OCI-LY7 (cell line): Measurements from ENCODE around the gene SLC26A6. TPM values are rescaled to one million over a fixed set of nuclear protein-coding genes. Genes with fewer than 3 reads are reported as not detected.
A peak's percentile ranks its signal among the peaks of the same experiment; 100 is the strongest.

ENCODE experiments used
- BruUV-seq: library from RNA; stranded (reverse); fragments of 400-500 nt; replicated peaks from 2 replicates; lab custom pipeline; 2021; lab: Mats Ljungman, UMichigan
- CTCF ChIA-PET: fragments of 300-600 bp; sonication (Branson Sonifier 250); formaldehyde crosslinking; loops from one replicate; lab custom pipeline; 2022; ENCODE audit warnings: antibody characterized with exemption; ENCODE audit not compliant: unreplicated experiment; lab: Charles Lee
- POLR2A ChIA-PET: fragments of 300-600 bp; sonication (Branson Sonifier 250); formaldehyde crosslinking; loops from one replicate; lab custom pipeline; 2022; ENCODE audit warnings: antibody characterized with exemption; lab: Charles Lee
- DNase-seq: peaks from one replicate; pipeline ENCODE4 v3.0.0-alpha.2; 2015; ENCODE audit warnings: low spot score
- H2AFZ ChIP-seq: fragments of 200-600 bp; sonication (generic), shearing (Covaris generic); 2 replicates; pipeline ENCODE4 v1.6.1; 2014; ENCODE audit warnings: mild to moderate bottlenecking, antibody characterized with exemption, low read length, moderate library complexity
- H3K27ac ChIP-seq: fragments of 200-600 bp; sonication (generic); 2 replicates; pipeline ENCODE4 v1.5.1; 2014; ENCODE audit warnings: mixed run types, low read depth, mild to moderate bottlenecking, moderate library complexity, low read length, inconsistent platforms; ENCODE audit not compliant: poor library complexity, severe bottlenecking
- H3K36me3 ChIP-seq: fragments of 200-600 bp; sonication (generic); 2 replicates; pipeline ENCODE4 v1.6.1; 2014; ENCODE audit warnings: mild to moderate bottlenecking, antibody characterized with exemption, low read length, moderate library complexity, mixed read lengths; ENCODE audit not compliant: insufficient read depth
- H3K4me1 ChIP-seq: fragments of 200-600 bp; sonication (generic); 2 replicates; pipeline ENCODE4 v1.5.1; 2014; ENCODE audit warnings: mild to moderate bottlenecking, low read length; ENCODE audit not compliant: insufficient read depth, poor library complexity, severe bottlenecking
- H3K4me2 ChIP-seq: fragments of 200-600 bp; sonication (generic); 2 replicates; pipeline ENCODE4 v1.6.1; 2014; ENCODE audit warnings: mild to moderate bottlenecking, low read length
- H3K4me3 ChIP-seq: fragments of 200-600 bp; sonication (generic); 2 replicates; pipeline ENCODE4 v1.5.1; 2014; ENCODE audit warnings: mild to moderate bottlenecking, low read depth, low read length; ENCODE audit not compliant: poor library complexity, severe bottlenecking
- H3K79me2 ChIP-seq: fragments of 200-600 bp; sonication (generic); 2 replicates; pipeline ENCODE4 v1.6.1; 2016; ENCODE audit warnings: low read depth, mild to moderate bottlenecking, low read length, moderate library complexity, mixed read lengths; ENCODE audit not compliant: insufficient read depth
- H3K9me2 ChIP-seq: fragments of 200-600 bp; sonication (generic); 2 replicates; pipeline ENCODE4 v1.6.1; 2016; ENCODE audit warnings: mild to moderate bottlenecking, low read length, mixed read lengths; ENCODE audit not compliant: insufficient read depth
- H3K9me3 ChIP-seq: fragments of 200-600 bp; sonication (generic); 2 replicates; pipeline ENCODE4 v1.6.1; 2014; ENCODE audit warnings: mild to moderate bottlenecking, mixed run types, low read length, mixed read lengths
- H4K20me1 ChIP-seq: fragments of 200-600 bp; sonication (generic); 2 replicates; pipeline ENCODE4 v1.6.1; 2014; ENCODE audit warnings: mild to moderate bottlenecking, antibody characterized with exemption, low read length, moderate library complexity, mixed read lengths; ENCODE audit not compliant: insufficient read depth
- EZH2phosphoT487 ChIP-seq: fragments of 200-600 bp; sonication (generic); IDR thresholded peaks from 2 replicates; pipeline ENCODE4 v1.6.1; 2018; ENCODE audit warnings: low read depth, borderline replicate concordance, mild to moderate bottlenecking, mixed run types, antibody characterized with exemption, low read length, moderate library complexity, mixed read lengths
- intact Hi-C: fragments of 100-400 bp; cut with micrococcal nuclease; formaldehyde crosslinking; loops from one replicate; pipeline ENCODE4 v1.10.0; 2022; ENCODE audit not compliant: unreplicated experiment
- total RNA-seq, 2 experiments: library from RNA; depleted of rRNA in 1 of 2; stranded (reverse); fragments of >200 nt in 1 of 2; shearing (Covaris generic) in 1 of 2; gene quantifications; 2 replicates each; pipeline ENCODE4 v1.2.3, GENCODE V29; 2014 to 2022
- TF ChIP-seq, protein P1 (sequence below): fragments of 200-600 bp; sonication (generic); conservative IDR thresholded peaks from 2 replicates; pipeline ENCODE4 v1.5.1; 2014; ENCODE audit warnings: mild to moderate bottlenecking, antibody characterized with exemption, low read length, moderate library complexity, mixed read lengths

Gene SLC26A6
- total RNA-seq, 2 experiments from 2014 or later, result 42.1 to 47.3 TPM

DNA sequence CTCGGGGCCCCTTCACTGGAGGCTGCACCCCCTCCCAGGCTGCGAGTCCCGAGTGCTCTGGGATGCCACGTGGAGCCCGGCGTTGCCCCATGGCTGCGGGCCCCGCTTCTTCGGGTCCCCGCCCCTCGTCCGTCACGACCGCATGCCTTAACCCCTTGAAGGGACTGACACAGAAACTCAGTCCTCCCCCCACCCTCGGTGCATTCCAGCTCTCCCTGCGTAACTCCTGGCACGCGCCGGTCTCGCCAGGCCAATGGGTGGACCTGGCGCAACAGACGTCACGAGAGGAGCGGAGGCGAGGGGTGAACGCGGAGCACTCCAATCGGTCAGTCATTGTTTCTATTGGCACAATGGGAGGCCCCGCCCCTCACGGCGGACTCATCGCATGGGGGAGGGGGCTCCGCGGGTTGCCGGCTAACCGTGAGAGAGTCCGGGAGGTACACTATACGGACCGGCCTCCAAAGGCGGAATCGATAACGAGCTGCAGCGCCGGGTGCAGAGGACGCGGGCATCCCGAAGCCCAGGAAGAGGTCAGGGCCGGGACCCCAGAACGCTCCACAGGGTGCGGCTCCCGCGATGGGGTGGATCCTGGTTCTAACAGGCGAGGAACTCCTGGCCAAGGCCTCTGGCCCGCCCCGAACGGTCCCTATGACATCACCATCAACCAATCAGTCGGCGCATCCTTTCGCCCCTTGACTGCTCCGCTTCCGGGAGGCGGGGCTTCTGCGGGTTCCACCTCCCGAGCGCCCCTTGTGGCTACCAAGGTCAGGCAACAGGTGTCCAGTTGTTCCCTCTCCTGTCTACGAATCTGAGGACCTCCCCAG, 28.4 kb upstream of the SLC26A6 start:
- Histone ChIP-seq H3K4me2 (peak overlapping the region; percentile 93), H4K20me1 (no peaks in the 10 kb centered on the region), H3K27ac (peak overlapping the region; percentile 79), H3K79me2 (no peaks in the 10 kb centered on the region), H3K9me2 (no peaks in the 10 kb centered on the region), H3K4me1 (no peaks in the 10 kb centered on the region), H3K36me3 (no peaks in the 10 kb centered on the region; the same call in none of the 2 replicates), H3K4me3 (peak overlapping the region; percentile 80), H2AFZ (peak overlapping the region; percentile 74), H3K9me3 (no peaks in the 10 kb centered on the region)
- no peak for TF ChIP-seq EZH2phosphoT487
- TF ChIP-seq, protein P1, sequence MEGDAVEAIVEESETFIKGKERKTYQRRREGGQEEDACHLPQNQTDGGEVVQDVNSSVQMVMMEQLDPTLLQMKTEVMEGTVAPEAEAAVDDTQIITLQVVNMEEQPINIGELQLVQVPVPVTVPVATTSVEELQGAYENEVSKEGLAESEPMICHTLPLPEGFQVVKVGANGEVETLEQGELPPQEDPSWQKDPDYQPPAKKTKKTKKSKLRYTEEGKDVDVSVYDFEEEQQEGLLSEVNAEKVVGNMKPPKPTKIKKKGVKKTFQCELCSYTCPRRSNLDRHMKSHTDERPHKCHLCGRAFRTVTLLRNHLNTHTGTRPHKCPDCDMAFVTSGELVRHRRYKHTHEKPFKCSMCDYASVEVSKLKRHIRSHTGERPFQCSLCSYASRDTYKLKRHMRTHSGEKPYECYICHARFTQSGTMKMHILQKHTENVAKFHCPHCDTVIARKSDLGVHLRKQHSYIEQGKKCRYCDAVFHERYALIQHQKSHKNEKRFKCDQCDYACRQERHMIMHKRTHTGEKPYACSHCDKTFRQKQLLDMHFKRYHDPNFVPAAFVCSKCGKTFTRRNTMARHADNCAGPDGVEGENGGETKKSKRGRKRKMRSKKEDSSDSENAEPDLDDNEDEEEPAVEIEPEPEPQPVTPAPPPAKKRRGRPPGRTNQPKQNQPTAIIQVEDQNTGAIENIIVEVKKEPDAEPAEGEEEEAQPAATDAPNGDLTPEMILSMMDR, result peak; percentile 90
- ChIA-PET CTCF (interaction anchor here (0.9 to 1.8 kb wide), 2 partner anchors 28 to 227 kb away, joined by 3 to 10 read pairs; partner anchors contain the start of gene SLC26A6), POLR2A (interaction anchor here (0.6 to 1.2 kb wide), 6 partner anchors 18 to 1063 kb away, joined by 3 to 4 read pairs (median 3); partner anchors contain the start of genes IP6K2 and PFKFB4)
- intact Hi-C loops, result loop anchor here (1.0 to 5.0 kb wide), 4 partner anchors 21 to 101 kb away; partner anchors contain the start of genes NCKIPSD, SLC26A6, UCN2 and UQCRC1
- BruUV-seq, result no TSS peak
- peak; percentile 99 for DNase-seq

DNA sequence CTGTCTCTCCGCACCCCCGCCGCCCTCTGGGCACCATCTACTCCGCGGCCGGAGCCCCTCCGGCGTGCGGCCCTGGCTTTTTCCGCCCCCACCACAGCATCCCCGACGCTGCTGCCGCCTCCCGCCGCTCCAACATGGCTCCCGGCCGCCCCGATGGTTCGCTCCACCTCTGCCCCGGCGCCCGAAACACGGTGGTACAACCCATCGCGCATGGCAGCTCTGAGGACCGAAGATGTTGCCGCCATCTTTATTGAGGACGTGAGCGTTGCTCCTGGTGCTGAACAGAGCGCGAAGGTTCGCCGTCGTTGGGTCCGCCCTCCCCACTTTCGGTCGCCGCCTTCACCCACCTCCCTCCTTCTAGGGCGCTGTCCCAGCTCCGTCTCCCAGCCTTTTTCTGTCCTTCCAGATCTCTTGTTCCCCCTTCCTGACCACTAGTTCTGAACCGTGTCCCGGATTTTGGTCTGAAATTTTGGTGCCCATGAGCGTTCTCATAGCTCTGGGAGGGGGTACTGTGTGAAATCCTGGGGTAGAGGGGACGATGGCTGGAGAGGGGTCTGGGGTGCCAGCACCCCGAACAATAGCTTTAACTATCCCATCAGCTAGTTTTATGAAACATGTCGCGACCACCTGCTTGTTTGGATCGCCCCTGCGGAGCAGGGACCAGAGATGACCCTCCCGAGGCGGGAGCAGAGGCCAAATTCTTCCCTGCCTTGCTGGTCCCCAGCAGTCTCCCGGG, 27.7 kb upstream of the SLC26A6 start, which contains the start of gene CELSR3:
TSS of gene CELSR3 (minus strand) at position 134 of the 736 bp plus-strand sequence. CDS start 252 bp downstream, outside the sequence.
- TSS peak; percentile 90 for BruUV-seq
- DNase-seq, result peak; percentile 95
- Histone ChIP-seq H3K79me2 (no peaks in the 10 kb centered on the region), H4K20me1 (no peaks in the 10 kb centered on the region), H3K36me3 (no peaks in the 10 kb centered on the region; the same call in 1 of the 2 replicates), H3K4me3 (peak within 1 kb of the TSS; percentile 80), H3K9me2 (no peaks in the 10 kb centered on the region), H2AFZ (peak within 1 kb of the TSS; percentile 74), H3K4me2 (peak within 1 kb of the TSS; percentile 93), H3K27ac (peak within 1 kb of the TSS; percentile 79), H3K4me1 (no peaks in the 10 kb centered on the region), H3K9me3 (no peaks in the 10 kb centered on the region)
- ChIA-PET CTCF (interaction anchor here (0.9 to 1.8 kb wide), 2 partner anchors 28 to 226 kb away, joined by 3 to 10 read pairs; partner anchors contain the start of gene SLC26A6), POLR2A (interaction anchor here (0.6 to 1.2 kb wide), 6 partner anchors 19 to 1062 kb away, joined by 3 to 4 read pairs (median 3); partner anchors contain the start of genes IP6K2 and PFKFB4)
- TF ChIP-seq, protein P1, result no peak
- no peak for TF ChIP-seq EZH2phosphoT487
- intact Hi-C loops, result loop anchor here (1.0 to 5.0 kb wide), 4 partner anchors 22 to 101 kb away; partner anchors contain the start of genes NCKIPSD, SLC26A6, UCN2 and UQCRC1
